ENCODE measurements around the gene MCOLN1. TPM values are rescaled to one million over a fixed set of nuclear protein-coding genes. Genes with fewer than 3 reads are reported as not detected.
A peak's percentile ranks its signal among the peaks of the same experiment; 100 is the strongest.

The MCOLN1 gene
- total RNA-seq, 2 donors from 2014 or later = 10.6 to 11.9 TPM

GRCh38 chr19:7505682-7506384 lies 16.6 kb upstream of the MCOLN1 start:
- intact Hi-C loops (cut with DNase I) = no loop called here
- Histone ChIP-seq H3K4me3 (no peak overlapping the region), H3K27me3 (no peaks in the 10 kb centered on the region), H3K36me3 (replicated peaks in 1 of 2; ENCODE audit: insufficient read depth in 1 of 2, low read depth in 2 of 2) (no peaks in the 10 kb centered on the region), H3K27ac (no peak overlapping the region), H3K4me1 (peaks cover 16% of the 10 kb centered on the region), H3K9me3 (no peaks in the 10 kb centered on the region)
- 3 to 6% methylated on average over 14 to 33 of the region's 33 CpGs for WGBS, 2 donors
- DNase-seq = peak in 2 of 4 donors; percentile 37 to 82
- peak; percentile 66 for ATAC-seq
- no peak for TF ChIP-seq POLR2A (IDR thresholded peaks at IDR 0.05)

- Histone ChIP-seq H3K36me3 (replicated peaks in 1 of 2; ENCODE audit: insufficient read depth in 1 of 2, low read depth in 2 of 2) (no peaks in the 10 kb centered on the region), H3K4me1 (peaks cover 10% of the 10 kb centered on the region), H3K27me3 (no peaks in the 10 kb centered on the region), H3K4me3 (no peak overlapping the region), H3K27ac (no peak overlapping the region), H3K9me3 (no peaks in the 10 kb centered on the region)
- WGBS, 2 donors = 36 to 41% methylated on average over 16 to 20 of the region's 20 CpGs
- peak; percentile 89 to 97 (median 93) for DNase-seq
- no peak for TF ChIP-seq POLR2A (IDR thresholded peaks at IDR 0.05)
- TF ChIP-seq CTCF (IDR thresholded peaks at IDR 0.05) = no peak
- peak; percentile 91 for ATAC-seq
- intact Hi-C loops (cut with DNase I) = no loop called here
These were observed 15.8 kb upstream of the MCOLN1 start for GRCh38 chr19:7506385-7507328.

- no peaks in the 10 kb centered on the region for H3K36me3 ChIP-seq (replicated peaks in 1 of 2; ENCODE audit: insufficient read depth in 1 of 2, low read depth in 2 of 2)
- H3K4me1 ChIP-seq = peaks cover 10% of the 10 kb centered on the region
- intact Hi-C loops (cut with DNase I) = no loop called here
- H3K9me3 ChIP-seq = no peaks in the 10 kb centered on the region
- DNase-seq (peak; percentile 63 to 77 (median 70)), ATAC-seq (no peak)
- no peaks in the 10 kb centered on the region for H3K27me3 ChIP-seq
- TF ChIP-seq POLR2A (IDR thresholded peaks at IDR 0.05) = no peak
- TF ChIP-seq CTCF (IDR thresholded peaks at IDR 0.05) = no peak
- H3K27ac ChIP-seq = no peak overlapping the region
- no peak overlapping the region for H3K4me3 ChIP-seq
- WGBS, 2 donors = 39 to 41% methylated on average over 11 of the region's 11 CpGs
These were observed 14.5 kb upstream of the MCOLN1 start for GRCh38 chr19:7507884-7508283.

GRCh38 chr19:7509625-7510024 lies 12.8 kb upstream of the MCOLN1 start:
- intact Hi-C loops (cut with DNase I) = no loop called here
- WGBS, 2 donors = 25 to 45% methylated on average over 3 of the region's 3 CpGs
- Histone ChIP-seq H3K4me3 (no peak overlapping the region), H3K4me1 (peaks cover 10% of the 10 kb centered on the region), H3K27ac (no peak overlapping the region), H3K36me3 (replicated peaks in 1 of 2; ENCODE audit: insufficient read depth in 1 of 2, low read depth in 2 of 2) (no peaks in the 10 kb centered on the region), H3K9me3 (no peaks in the 10 kb centered on the region), H3K27me3 (no peaks in the 10 kb centered on the region)
- TF ChIP-seq POLR2A (IDR thresholded peaks at IDR 0.05) = no peak
- TF ChIP-seq CTCF (IDR thresholded peaks at IDR 0.05) = no peak
- no peak for DNase-seq
- ATAC-seq = no peak

GRCh38 chr19:7512400-7512851 lies 10.0 kb upstream of the MCOLN1 start:
- Histone ChIP-seq H3K27me3 (no peaks in the 10 kb centered on the region), H3K9me3 (no peaks in the 10 kb centered on the region), H3K4me3 (no peak overlapping the region), H3K27ac (no peak overlapping the region), H3K4me1 (peaks cover 16% of the 10 kb centered on the region), H3K36me3 (replicated peaks in 1 of 2; ENCODE audit: insufficient read depth in 1 of 2, low read depth in 2 of 2) (no peaks in the 10 kb centered on the region)
- ATAC-seq (no peak), DNase-seq (no peak)
- WGBS, 2 donors = 31 to 47% methylated on average over 3 to 6 of the region's 6 CpGs
- intact Hi-C loops (cut with DNase I) = no loop called here
- TF ChIP-seq POLR2A (IDR thresholded peaks at IDR 0.05) (no peak), CTCF (IDR thresholded peaks at IDR 0.05) (no peak)
